Measurements from ENCODE around the gene DDX39A. TPM values are rescaled to one million over a fixed set of nuclear protein-coding genes. Genes with fewer than 3 reads are reported as not detected.

The DDX39A gene
- total and polyA plus RNA-seq, 2 of the 8 experiments (the other 6 are each of a cell fraction or from before 2014, with no cell fraction given), result 139 TPM

- peak; percentile 90 for TF ChIP-seq E2F6 (IDR thresholded peaks at IDR 0.05)
- TF ChIP-seq SIN3A (conservative IDR thresholded peaks at IDR 0.05 in 1 of 2, IDR thresholded peaks at IDR 0.05 in 1 of 2; ENCODE audit: low read depth in 1 of 2, low read length in 2 of 2), result peak; percentile 73 to 80; a peak in 2 of 4 replicates
- no peak for TF ChIP-seq EZH2 (IDR thresholded peaks at IDR 0.05; ENCODE audit: low read depth, low read length, severe bottlenecking)
- TF ChIP-seq CHD7 (IDR thresholded peaks at IDR 0.05; ENCODE audit: insufficient replicate concordance, low read length), result no peak
- TF ChIP-seq SP1 (IDR thresholded peaks at IDR 0.05; ENCODE audit: low read depth, low read length), result peak; percentile 98
- TF ChIP-seq EGR1 (IDR thresholded peaks at IDR 0.05; ENCODE audit: borderline replicate concordance, low read depth, low read length), result no peak
- no peak for TF ChIP-seq CEBPB (IDR thresholded peaks at IDR 0.05; ENCODE audit: low read depth, low read length)
- TF ChIP-seq HDAC6 (IDR thresholded peaks at IDR 0.05; ENCODE audit: low read depth, low read length), result no peak
These were observed at the start of gene DDX39A (continued) for GRCh38 chr19:14419106-14419813.

Data from H1 (cell line).